NK-92 (cell line): ENCODE data around the gene OR5L1.

Experiments used
- DNase-seq: peaks from one replicate; lab custom pipeline; 2025; ENCODE audit not compliant: unreplicated experiment; lab: John Stamatoyannopoulos, UW

Gene OR5L1

DNA sequence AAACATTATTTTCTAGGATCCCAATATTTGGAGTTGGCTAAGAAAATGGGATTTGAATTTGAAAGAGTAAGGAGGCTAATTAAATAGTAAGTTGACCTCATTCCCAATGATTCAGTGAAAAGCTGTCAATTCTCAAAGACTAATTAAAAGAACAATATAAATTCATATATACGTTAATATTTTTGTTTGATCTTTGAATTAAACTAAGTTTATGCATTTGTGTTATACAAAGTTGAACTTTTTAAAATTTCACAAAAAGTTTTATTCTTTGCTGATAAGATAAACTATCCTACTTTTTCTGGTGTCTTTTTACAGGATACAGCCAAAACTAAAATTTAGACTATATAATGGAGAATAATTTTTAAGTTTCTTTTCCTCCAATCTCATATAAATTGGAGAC, at the start of gene OR5L1:
OR5L1 (plus strand) TSS at position 301 of the 400 bp plus-strand sequence. CDS start 100 bp downstream, outside the sequence.
- no peak for DNase-seq

DNA sequence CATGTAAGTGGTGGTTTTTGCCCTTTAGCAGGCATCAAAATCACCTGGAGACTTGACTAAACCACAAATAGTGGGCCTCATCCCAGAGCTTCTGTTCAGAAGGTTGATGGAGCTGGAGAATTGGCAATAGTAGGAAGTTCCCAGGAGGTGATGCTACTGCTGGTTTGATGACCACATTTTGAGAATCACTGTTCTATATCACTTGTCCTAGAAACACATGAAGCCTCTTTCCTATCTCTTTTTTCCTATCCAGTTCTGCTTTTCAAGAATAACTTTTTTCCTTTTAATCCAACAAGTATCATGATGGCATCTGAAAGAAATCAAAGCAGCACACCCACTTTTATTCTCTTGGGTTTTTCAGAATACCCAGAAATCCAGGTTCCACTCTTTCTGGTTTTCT, 38.0 kb upstream of the OR5L1 start, which contains the start of gene OR5D13:
OR5D13 (plus strand) TSS at position 301 of the 400 bp plus-strand sequence; CDS start at position 301, 0 bp downstream.
- DNase-seq = no peak

GRCh38 chr11:55791606-55792005, 19.6 kb upstream of the OR5L1 start:
- DNase-seq = no peak

DNA sequence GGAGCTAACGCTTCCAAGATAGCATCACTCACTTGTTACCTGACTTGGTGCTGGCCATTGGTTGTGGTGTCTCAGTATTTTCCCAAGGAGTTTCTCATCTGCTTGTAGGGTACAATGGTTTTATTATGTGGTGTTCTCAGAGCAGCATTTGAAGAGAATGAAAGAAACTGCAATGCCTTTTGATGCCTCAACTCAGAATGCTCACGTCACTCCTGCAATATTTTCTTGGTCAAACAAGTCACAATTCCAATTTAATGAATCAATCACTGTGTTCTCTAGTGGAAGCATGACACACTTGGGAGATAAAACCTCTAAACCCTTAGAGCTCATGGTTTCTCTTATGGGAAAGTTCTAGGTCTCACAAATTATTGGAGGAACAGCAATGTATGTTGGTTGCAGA, 17.8 kb upstream of the OR5L1 start:
- no peak for DNase-seq

- DNase-seq = no peak
These were observed 15.9 kb upstream of the OR5L1 start, which contains the start of gene OR5D14 for GRCh38 chr11:55795256-55795655. Gene OR5D14 (plus strand): TSS chr11:55795556. CDS start chr11:55795556, 0 bp downstream.

DNA sequence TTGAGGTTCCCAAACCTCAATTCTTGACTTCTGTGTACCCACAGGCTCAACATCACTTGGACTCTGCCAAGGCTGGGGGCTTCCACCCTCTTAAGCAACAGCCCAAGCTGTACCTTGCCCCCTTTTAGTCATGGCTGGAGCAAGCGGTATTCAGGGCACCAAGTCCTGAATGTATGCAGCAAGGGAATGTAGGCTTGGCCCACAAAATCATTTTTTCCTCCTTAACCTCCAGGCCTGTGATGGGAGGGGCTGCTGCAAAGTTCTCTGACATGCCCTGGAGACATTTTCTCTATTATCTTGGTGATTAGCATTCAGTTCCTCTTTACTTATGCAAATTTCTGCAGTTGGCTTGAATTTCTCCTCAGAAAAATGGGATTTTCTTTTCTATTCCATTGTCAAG, 4.9 kb upstream of the OR5L1 start:
- no peak for DNase-seq

DNA sequence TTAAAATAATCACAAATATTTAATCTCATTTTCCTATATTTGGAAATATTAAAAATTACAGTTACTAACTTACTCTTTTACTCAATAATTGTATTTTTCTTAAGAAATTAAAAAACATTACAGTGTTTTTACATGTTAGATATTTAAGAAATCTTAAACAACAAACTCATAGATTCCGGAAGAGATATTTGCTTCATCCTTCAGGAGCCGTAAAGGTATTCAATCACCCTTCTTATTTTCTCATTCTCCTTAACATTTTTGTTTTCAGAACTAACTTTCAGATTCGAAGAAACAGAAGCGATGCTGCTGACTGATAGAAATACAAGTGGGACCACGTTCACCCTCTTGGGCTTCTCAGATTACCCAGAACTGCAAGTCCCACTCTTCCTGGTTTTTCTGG, 8.2 kb downstream of the OR5L1 start, which contains the start of gene OR5D18:
OR5D18 (plus strand) TSS at position 301 of the 400 bp plus-strand sequence; CDS start at position 301, 0 bp downstream.
- DNase-seq = no peak

GRCh38 chr11:55826919-55827318, 15.8 kb downstream of the OR5L1 start, which contains the start of gene OR5L2:
Gene OR5L2 (plus strand): TSS chr11:55827219. CDS start chr11:55827219, 0 bp downstream.
- no peak for DNase-seq

GRCh38 chr11:55838452-55838851, 27.3 kb downstream of the OR5L1 start, which contains the start of gene OR5D16:
Gene OR5D16 (plus strand): TSS chr11:55838752. CDS start chr11:55838752, 0 bp downstream.
- no peak for DNase-seq

DNA sequence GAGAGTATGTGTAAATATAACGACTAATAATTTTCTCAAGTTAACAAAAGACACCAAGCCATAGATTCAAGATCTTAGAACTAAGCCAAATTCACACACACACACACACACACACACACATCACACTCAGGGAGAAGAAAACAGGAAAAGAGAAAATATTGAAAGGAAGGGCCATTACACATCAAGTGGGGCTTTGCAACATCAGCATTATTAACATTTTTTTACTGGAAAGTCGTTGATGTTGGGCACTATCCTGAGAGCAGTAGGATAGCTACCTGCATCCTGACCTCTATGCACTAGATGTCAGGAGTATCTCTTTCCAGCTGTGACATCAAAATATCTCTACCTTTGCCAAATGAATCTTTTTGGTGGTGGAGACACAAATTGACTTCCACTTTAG, 36.3 kb downstream of the OR5L1 start:
- no peak for DNase-seq

- no peak for DNase-seq
These were observed 37.9 kb downstream of the OR5L1 start for GRCh38 chr11:55849037-55849436.

- DNase-seq = no peak
These were observed 41.0 kb downstream of the OR5L1 start for GRCh38 chr11:55852141-55852540.

DNA sequence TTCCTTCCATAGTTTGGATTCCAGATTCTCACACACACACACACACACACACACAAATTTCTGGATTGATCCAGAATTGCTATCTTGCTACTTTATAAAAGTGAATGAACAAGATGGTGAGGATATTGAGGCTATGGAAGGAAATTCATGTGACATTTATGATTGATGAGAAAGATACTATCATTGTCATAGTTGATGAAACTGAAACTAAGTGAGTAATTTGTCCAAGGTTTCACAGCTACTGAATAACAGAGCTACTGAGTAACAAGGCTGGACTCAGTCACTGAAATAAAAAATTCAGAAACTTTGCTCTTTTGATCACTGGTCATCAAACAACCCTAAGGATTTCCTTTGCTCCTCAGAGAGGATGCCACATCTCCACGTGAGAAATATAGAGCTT, 43.5 kb downstream of the OR5L1 start:
- no peak for DNase-seq
